Panc1 (cell line): ENCODE data around the gene PLD3. TPM values are rescaled to one million over a fixed set of nuclear protein-coding genes. Genes with fewer than 3 reads are reported as not detected.
A peak's percentile ranks its signal among the peaks of the same experiment; 100 is the strongest.

Experiments
- ATAC-seq: fragments of 200-7000 bp; cut with Tn5 transposase; 2 replicates; pipeline ENCODE4 v1.9.1; 2020; ENCODE audit warnings: mild to moderate bottlenecking, moderate library complexity
- BruUV-seq: library from RNA; stranded (reverse); fragments of 400-500 nt; replicated peaks from 2 replicates; lab custom pipeline; 2021; lab: Mats Ljungman, UMichigan
- CTCF ChIA-PET: fragments of 300-600 bp; sonication (Branson Sonifier 250); formaldehyde crosslinking; loops from one replicate; lab custom pipeline; 2022; ENCODE audit warnings: antibody characterized with exemption; lab: Charles Lee
- POLR2A ChIA-PET: fragments of 300-600 bp; sonication (Branson Sonifier 250); formaldehyde crosslinking; loops from one replicate; lab custom pipeline; 2022; ENCODE audit warnings: antibody characterized with exemption; lab: Charles Lee
- DNase-seq: peaks from one replicate; pipeline ENCODE4 v3.0.0-alpha.2; 2010; ENCODE audit warnings: low read depth, low spot score
- H3K27ac ChIP-seq: 2 replicates; pipeline ENCODE4 v1.5.1; 2011; ENCODE audit warnings: mild to moderate bottlenecking, low read length, inconsistent platforms
- H3K27me3 ChIP-seq: fragments of 200-500 bp; sonication (Bioruptor generic); 2 replicates; pipeline ENCODE4 v1.6.0; 2014; ENCODE audit warnings: low read length, inconsistent platforms; ENCODE audit not compliant: control insufficient read depth, insufficient read depth
- H3K36me3 ChIP-seq: fragments of 200-500 bp; sonication (Bioruptor generic); 2 replicates; pipeline ENCODE4 v1.5.1; 2014; ENCODE audit warnings: inconsistent platforms, mild to moderate bottlenecking, low read length, moderate library complexity; ENCODE audit not compliant: control insufficient read depth, insufficient read depth
- H3K4me1 ChIP-seq: 2 replicates; pipeline ENCODE4 v1.5.1; 2011; ENCODE audit warnings: inconsistent platforms, mild to moderate bottlenecking, low read length, moderate library complexity; ENCODE audit not compliant: control insufficient read depth, insufficient read depth
- H3K4me3 ChIP-seq, 2 experiments: 2 replicates each; pipeline ENCODE4 v1.5.1; 2011 to 2012; ENCODE audit warnings: low read depth in 2 of 2, low read length in 2 of 2, mild to moderate bottlenecking in 2 of 2, inconsistent platforms in 1 of 2, moderate library complexity in 1 of 2
- H3K9me3 ChIP-seq: fragments of 200-500 bp; sonication (Bioruptor generic); 2 replicates; pipeline ENCODE4 v1.5.1; 2014; ENCODE audit warnings: low read depth, mild to moderate bottlenecking, inconsistent platforms, low read length, moderate library complexity; ENCODE audit not compliant: control insufficient read depth, insufficient read depth
- CTCF ChIP-seq: fragments of 450-650 bp; IDR thresholded peaks from 2 replicates; pipeline ENCODE4 v1.5.1; 2017; ENCODE audit warnings: mild to moderate bottlenecking
- POLR2AphosphoS5 ChIP-seq: IDR thresholded peaks from 2 replicates; pipeline ENCODE4 v1.6.1; 2012; ENCODE audit warnings: mild to moderate bottlenecking, low read depth, low read length, moderate library complexity
- REST ChIP-seq, 2 experiments: IDR thresholded peaks; 2 replicates each; pipeline ENCODE4 v1.6.1; 2011 to 2012; ENCODE audit warnings: low read depth in 2 of 2, control low read depth in 1 of 2, low read length in 1 of 2, mild to moderate bottlenecking in 1 of 2, moderate library complexity in 1 of 2; ENCODE audit not compliant: insufficient read depth in 1 of 2
- SIN3A ChIP-seq: IDR thresholded peaks from 2 replicates; pipeline ENCODE4 v1.6.1; 2012; ENCODE audit warnings: low read depth, mild to moderate bottlenecking, low read length, moderate library complexity, borderline replicate concordance; ENCODE audit not compliant: insufficient read depth
- TCF7L2 ChIP-seq: IDR thresholded peaks from 2 replicates; pipeline ENCODE4 v1.6.1; 2011; ENCODE audit warnings: mild to moderate bottlenecking, low read depth, low read length, inconsistent platforms
- in situ Hi-C: cut with HindIII; loops from 2 replicates; pipeline ENCODE4 v1.10.0; 2016; ENCODE audit warnings: low sequenced_read_pairs, low pct_unique_long_range_greater_than_20kb
- intact Hi-C: fragments of 100-400 bp; cut with micrococcal nuclease; formaldehyde crosslinking; loops from one replicate; pipeline ENCODE4 v1.10.0; 2022; ENCODE audit not compliant: unreplicated experiment
- total RNA-seq: library from RNA; stranded (reverse); gene quantifications from one replicate; pipeline ENCODE4 v1.2.1, GENCODE V29; 2021; ENCODE audit not compliant: unreplicated experiment

PLD3 gene
- total RNA-seq, 1 experiment from 2014 or later = 81.8 TPM

GRCh38 chr19:40366697-40367561 lies 18.4 kb downstream of the PLD3 start:
- Histone ChIP-seq H3K27me3 (no peaks in the 10 kb centered on the region), H3K36me3 (no peaks in the 10 kb centered on the region), H3K27ac (no peak overlapping the region), H3K4me1 (peaks cover 4% of the 10 kb centered on the region; the same call in 1 of the 2 replicates), H3K9me3 (no peaks in the 10 kb centered on the region), H3K4me3 (no peak overlapping the region)
- ATAC-seq (peak; percentile 58; the same call in 1 of the 2 replicates), DNase-seq (no peak)
- TF ChIP-seq SIN3A (no peak), TCF7L2 (no peak), POLR2AphosphoS5 (no peak), REST (IDR thresholded peaks at IDR 0.05; ENCODE audit: insufficient read depth in 1 of 2, low read depth in 2 of 2, low read length in 1 of 2) (no peak), CTCF (no peak)
- intact Hi-C loops (no loop called here), in situ Hi-C loops (no loop called here)
- ChIA-PET POLR2A (interaction anchor here (0.6 kb wide), 1 partner anchor 330 kb away, joined by 4 read pairs; no protein-coding TSS in a partner anchor), CTCF (no interaction called here)
- no TSS peak for BruUV-seq

GRCh38 chr19:40367577-40368434 lies 19.3 kb downstream of the PLD3 start:
- in situ Hi-C loops = no loop called here
- intact Hi-C loops = no loop called here
- DNase-seq = no peak
- BruUV-seq = no TSS peak
- Histone ChIP-seq H3K36me3 (no peaks in the 10 kb centered on the region), H3K27me3 (no peaks in the 10 kb centered on the region), H3K9me3 (no peaks in the 10 kb centered on the region), H3K4me3 (no peak overlapping the region), H3K27ac (no peak overlapping the region), H3K4me1 (peaks cover 3% of the 10 kb centered on the region; the same call in 1 of the 2 replicates)
- ChIA-PET CTCF (interaction anchor here (0.6 kb wide), 1 partner anchor 14 kb away, joined by 7 read pairs; no protein-coding TSS in a partner anchor), POLR2A (no interaction called here)
- no peak for ATAC-seq
- TF ChIP-seq REST (IDR thresholded peaks at IDR 0.05; ENCODE audit: insufficient read depth in 1 of 2, low read depth in 2 of 2, low read length in 1 of 2) (no peak), SIN3A (no peak), CTCF (no peak), TCF7L2 (no peak), POLR2AphosphoS5 (no peak)
